Measurements from ENCODE around the gene LAMB2.

LAMB2 gene

GRCh38 chr3:49076116-49076515 is 56.7 kb downstream of the LAMB2 start:
- DNase-seq (ENCODE audit: low read depth in 2 of 2), result no peak
